Thyroid gland (tissue), 4 donors: ENCODE measurements around the gene P2RY11. TPM values are rescaled to one million over a fixed set of nuclear protein-coding genes. Genes with fewer than 3 reads are reported as not detected.

Experiments
- DNase-seq, 2 donors: peaks; one replicate each; pipeline ENCODE4 v3.0.0-alpha.2; 2019
- H3K27ac ChIP-seq, 3 donors: fragments of 200-600 bp; sonication (generic); 1 replicate in 2 of 3; 2 replicates in 1 of 3; pipeline ENCODE4 v1.5.1; 2016 to 2019; ENCODE audit warnings: mild to moderate bottlenecking in 1 of 3, moderate library complexity in 1 of 3
- H3K27me3 ChIP-seq: fragments of 200-600 bp; sonication (generic); one replicate; pipeline ENCODE4 v1.5.1; 2019
- H3K36me3 ChIP-seq, 2 donors: fragments of 200-600 bp; sonication (generic); one replicate each; pipeline ENCODE4 v1.5.1; 2016 to 2019
- H3K4me1 ChIP-seq, 2 donors: fragments of 200-600 bp; sonication (generic); one replicate each; pipeline ENCODE4 v1.5.1; 2017 to 2019
- H3K4me3 ChIP-seq, 3 donors: fragments of 200-600 bp; sonication (generic); replicated peaks in 1 of 3; 1 replicate in 2 of 3; 2 replicates in 1 of 3; pipeline ENCODE4 v1.5.1; 2016; ENCODE audit warnings: mild to moderate bottlenecking in 1 of 3
- H3K9me3 ChIP-seq: fragments of 200-600 bp; sonication (generic); one replicate; pipeline ENCODE4 v1.5.1; 2017
- POLR2A ChIP-seq, 2 donors: fragments of 450-650 bp; IDR thresholded peaks; one replicate each; pipeline ENCODE4 v1.6.1; 2017; ENCODE audit warnings: antibody characterized with exemption in 2 of 2, mild to moderate bottlenecking in 2 of 2, moderate library complexity in 1 of 2
- WGBS, 2 donors: methylation state at CpG; one replicate each; pipeline ENCODE4 v1.1.5; 2017; 5-methylcytosine and 5-hydroxymethylcytosine counted together
- intact Hi-C: fragments of 100-400 bp; cut with DNase I; formaldehyde crosslinking; loops from one replicate; pipeline ENCODE4 v1.15.1; 2023
- total RNA-seq, 4 donors: library from RNA; depleted of rRNA; stranded (reverse); fragments of >200 nt; gene quantifications; one replicate each; pipeline ENCODE4 v1.2.3, GENCODE V29; 2016
- TF ChIP-seq, protein P1 (sequence below), 6 experiments: fragments of 200-600 bp in 3 of 6; fragments of 450-650 bp in 3 of 6; sonication (generic) in 3 of 6; IDR thresholded peaks; one replicate each; pipeline ENCODE4 v1.5.1; 2016 to 2019; ENCODE audit warnings: antibody characterized with exemption in 6 of 6, mild to moderate bottlenecking in 2 of 6, inconsistent platforms in 1 of 6, moderate library complexity in 1 of 6

The P2RY11 gene
- total RNA-seq, 4 donors from 2014 or later = 6.1 to 9.3 (median 6.3) TPM

- WGBS, 2 donors = 94% methylated on average over 32 to 36 of the region's 38 CpGs
- TF ChIP-seq, protein P1, sequence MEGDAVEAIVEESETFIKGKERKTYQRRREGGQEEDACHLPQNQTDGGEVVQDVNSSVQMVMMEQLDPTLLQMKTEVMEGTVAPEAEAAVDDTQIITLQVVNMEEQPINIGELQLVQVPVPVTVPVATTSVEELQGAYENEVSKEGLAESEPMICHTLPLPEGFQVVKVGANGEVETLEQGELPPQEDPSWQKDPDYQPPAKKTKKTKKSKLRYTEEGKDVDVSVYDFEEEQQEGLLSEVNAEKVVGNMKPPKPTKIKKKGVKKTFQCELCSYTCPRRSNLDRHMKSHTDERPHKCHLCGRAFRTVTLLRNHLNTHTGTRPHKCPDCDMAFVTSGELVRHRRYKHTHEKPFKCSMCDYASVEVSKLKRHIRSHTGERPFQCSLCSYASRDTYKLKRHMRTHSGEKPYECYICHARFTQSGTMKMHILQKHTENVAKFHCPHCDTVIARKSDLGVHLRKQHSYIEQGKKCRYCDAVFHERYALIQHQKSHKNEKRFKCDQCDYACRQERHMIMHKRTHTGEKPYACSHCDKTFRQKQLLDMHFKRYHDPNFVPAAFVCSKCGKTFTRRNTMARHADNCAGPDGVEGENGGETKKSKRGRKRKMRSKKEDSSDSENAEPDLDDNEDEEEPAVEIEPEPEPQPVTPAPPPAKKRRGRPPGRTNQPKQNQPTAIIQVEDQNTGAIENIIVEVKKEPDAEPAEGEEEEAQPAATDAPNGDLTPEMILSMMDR (IDR thresholded peaks at IDR 0.05) = no peak
- no peak for TF ChIP-seq POLR2A (IDR thresholded peaks at IDR 0.05)
- intact Hi-C loops = no loop called here
- Histone ChIP-seq H3K4me3 (no peak overlapping the region), H3K4me1 (no peaks in the 10 kb centered on the region), H3K9me3 (no peaks in the 10 kb centered on the region), H3K27ac (no peak overlapping the region), H3K27me3 (no peaks in the 10 kb centered on the region), H3K36me3 (peaks cover 64 to 75% of the 10 kb centered on the region in 2 donors)
- no peak for DNase-seq
Observed at GRCh38 chr19:10137751-10138682, 26.5 kb downstream of the P2RY11 start.

GRCh38 chr19:10138879-10139795 is 27.6 kb downstream of the P2RY11 start:
- 95% methylated on average over 25 of the region's 27 CpGs for WGBS, 2 donors
- intact Hi-C loops = no loop called here
- H3K9me3 ChIP-seq = no peaks in the 10 kb centered on the region

GRCh38 chr19:10139952-10140351 is 28.5 kb downstream of the P2RY11 start:
- WGBS, 2 donors = 92 to 97% methylated on average over 18 to 23 of the region's 23 CpGs
- TF ChIP-seq, protein P1 (IDR thresholded peaks at IDR 0.05) = no peak
- TF ChIP-seq POLR2A (IDR thresholded peaks at IDR 0.05) = no peak
- intact Hi-C loops = no loop called here
- no peaks in the 10 kb centered on the region for H3K9me3 ChIP-seq
- H3K4me1 ChIP-seq = no peaks in the 10 kb centered on the region
- peaks cover 54 to 82% of the 10 kb centered on the region in 2 donors for H3K36me3 ChIP-seq
- no peak overlapping the region for H3K27ac ChIP-seq
- no peak overlapping the region for H3K4me3 ChIP-seq
- DNase-seq = no peak
- H3K27me3 ChIP-seq = no peaks in the 10 kb centered on the region

More at GRCh38 chr19:10138879-10139795, 27.6 kb downstream of the P2RY11 start:
- H3K36me3 ChIP-seq = peaks cover 61 to 80% of the 10 kb centered on the region in 2 donors
- TF ChIP-seq, protein P1 (IDR thresholded peaks at IDR 0.05) = no peak
- TF ChIP-seq POLR2A (IDR thresholded peaks at IDR 0.05) = no peak
- no peaks in the 10 kb centered on the region for H3K27me3 ChIP-seq
- H3K4me1 ChIP-seq = no peaks in the 10 kb centered on the region
- DNase-seq = no peak
- no peak overlapping the region for H3K4me3 ChIP-seq
- H3K27ac ChIP-seq = no peak overlapping the region

DNA sequence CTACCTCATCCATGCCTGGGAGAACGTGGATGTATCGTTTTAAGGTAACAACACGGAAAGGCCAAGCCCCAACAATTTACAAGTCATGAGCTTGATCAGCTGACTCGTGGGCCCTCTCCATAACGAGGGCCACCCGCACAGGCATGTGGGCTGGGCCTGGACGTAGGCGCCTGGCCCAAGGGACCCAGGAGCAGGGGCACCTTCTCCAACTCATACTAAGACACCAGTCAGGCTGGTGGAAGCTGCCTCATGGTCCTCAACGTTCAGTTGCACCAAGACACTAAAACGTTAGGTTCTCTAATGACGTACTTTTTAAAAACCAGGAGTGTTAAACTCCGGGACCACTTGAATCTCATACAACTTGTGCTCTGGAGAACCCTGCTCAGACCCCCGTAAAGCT is 30.0 kb downstream of the P2RY11 start:
- no peaks in the 10 kb centered on the region for H3K27me3 ChIP-seq
- H3K4me1 ChIP-seq = no peaks in the 10 kb centered on the region
- H3K9me3 ChIP-seq = no peaks in the 10 kb centered on the region
- intact Hi-C loops = no loop called here
- whole genome bisulfite sequencing, 2 donors = 89 to 91% methylated on average over 13 of the region's 13 CpGs
- no peak for DNase-seq
- H3K36me3 ChIP-seq = peaks cover 56 to 86% of the 10 kb centered on the region in 2 donors
- no peak overlapping the region for H3K27ac ChIP-seq
- H3K4me3 ChIP-seq = no peak overlapping the region
- TF ChIP-seq, protein P1 (IDR thresholded peaks at IDR 0.05) = no peak
- no peak for TF ChIP-seq POLR2A (IDR thresholded peaks at IDR 0.05)
